Dermis blood vessel endothelial cell (primary cell): Measurements from ENCODE around the gene VPS51. TPM values are rescaled to one million over a fixed set of nuclear protein-coding genes. Genes with fewer than 3 reads are reported as not detected.

Experiments
- DNase-seq: peaks from one replicate; pipeline ENCODE4 v3.0.0; 2010
- total RNA-seq: library from RNA; depleted of rRNA; stranded (reverse); fragments of >200 nt; gene quantifications from 2 replicates; pipeline ENCODE4 v1.2.3, GENCODE V29; 2014

VPS51 gene
- 319 and 409 TPM in 2 replicates for total RNA-seq

GRCh38 chr11:65095974-65096806, at the start of gene VPS51:
TSS of gene VPS51 (plus strand) at chr11:65096214. CDS start at chr11:65096251, 37 bp downstream.
- peak; percentile 94 for DNase-seq

- peak; percentile 7 for DNase-seq
These were observed 48.2 kb upstream of the VPS51 start for GRCh38 chr11:65047581-65048422.

- DNase-seq = no peak
These were observed 44.6 kb upstream of the VPS51 start for GRCh38 chr11:65051398-65051858.

- DNase-seq = no peak
These were observed 42.0 kb upstream of the VPS51 start for GRCh38 chr11:65053827-65054508.

GRCh38 chr11:65055538-65055937, 40.5 kb upstream of the VPS51 start:
- no peak for DNase-seq

GRCh38 chr11:65056999-65057398, 39.0 kb upstream of the VPS51 start:
- DNase-seq = no peak

- no peak for DNase-seq
These were observed 38.5 kb upstream of the VPS51 start for GRCh38 chr11:65057526-65057925.

GRCh38 chr11:65058012-65058411, 38.0 kb upstream of the VPS51 start:
- DNase-seq = no peak

- no peak for DNase-seq
These were observed 37.5 kb upstream of the VPS51 start, which contains the start of gene NAALADL1 for GRCh38 chr11:65058419-65059054. TSS of gene NAALADL1 (minus strand) at chr11:65058553. CDS start at chr11:65058521, 32 bp downstream.

- no peak for DNase-seq
These were observed 36.5 kb upstream of the VPS51 start for GRCh38 chr11:65059523-65059922.

- DNase-seq = no peak
These were observed 35.8 kb upstream of the VPS51 start for GRCh38 chr11:65059959-65060824.

GRCh38 chr11:65060913-65061408, 35.1 kb upstream of the VPS51 start:
- DNase-seq = peak; percentile 50

GRCh38 chr11:65063532-65063931, 32.5 kb upstream of the VPS51 start:
- DNase-seq = no peak

- no peak for DNase-seq
These were observed 31.2 kb upstream of the VPS51 start for GRCh38 chr11:65064847-65065240.

GRCh38 chr11:65065851-65066250, 30.2 kb upstream of the VPS51 start:
- DNase-seq = no peak

- DNase-seq = no peak
These were observed 29.7 kb upstream of the VPS51 start for GRCh38 chr11:65066315-65066714.

GRCh38 chr11:65066805-65067291, 29.2 kb upstream of the VPS51 start:
- no peak for DNase-seq

GRCh38 chr11:65067446-65067845, 28.6 kb upstream of the VPS51 start:
- DNase-seq = no peak

- no peak for DNase-seq
These were observed 26.8 kb upstream of the VPS51 start for GRCh38 chr11:65069217-65069616.

GRCh38 chr11:65071907-65072630, 23.9 kb upstream of the VPS51 start:
- DNase-seq = no peak
